Measurements from ENCODE around the gene SLC34A3.

SLC34A3 gene

GRCh38 chr9:137198051-137198901 is 32.4 kb upstream of the SLC34A3 start:
- DNase-seq = no peak

GRCh38 chr9:137198902-137199283 is 31.8 kb upstream of the SLC34A3 start:
- no peak for DNase-seq

- no peak for DNase-seq
These were observed 31.1 kb upstream of the SLC34A3 start for GRCh38 chr9:137199411-137200121.

- DNase-seq = peak; percentile 96
These were observed 30.1 kb upstream of the SLC34A3 start, which contains the start of gene TPRN for GRCh38 chr9:137200311-137201204. Gene TPRN, minus strand, starts transcription at chr9:137200741. Its CDS starts 30 bp downstream, at chr9:137200711.

GRCh38 chr9:137201205-137201868 is 29.4 kb upstream of the SLC34A3 start:
- no peak for DNase-seq

GRCh38 chr9:137202966-137203365 is 27.7 kb upstream of the SLC34A3 start:
- DNase-seq = no peak

GRCh38 chr9:137204731-137205125 is 26.0 kb upstream of the SLC34A3 start:
- DNase-seq = no peak

- peak; percentile 47 for DNase-seq
These were observed 25.3 kb upstream of the SLC34A3 start, which contains the start of the genes NDOR1 and TMEM203 for GRCh38 chr9:137205126-137206069. Gene NDOR1, plus strand, starts transcription at chr9:137205700. Its CDS starts 78 bp downstream, at chr9:137205778. Gene TMEM203, minus strand, starts transcription at chr9:137205648. Its CDS starts 234 bp downstream, at chr9:137205414.

GRCh38 chr9:137206602-137207001 is 24.1 kb upstream of the SLC34A3 start:
- no peak for DNase-seq

- DNase-seq = no peak
These were observed 19.2 kb upstream of the SLC34A3 start for GRCh38 chr9:137211532-137211931.

GRCh38 chr9:137212520-137212919 is 18.2 kb upstream of the SLC34A3 start:
- DNase-seq = no peak

GRCh38 chr9:137213160-137214060 is 17.3 kb upstream of the SLC34A3 start:
- no peak for DNase-seq

- no peak for DNase-seq
These were observed 16.1 kb upstream of the SLC34A3 start for GRCh38 chr9:137214620-137215019.

- no peak for DNase-seq
These were observed 15.3 kb upstream of the SLC34A3 start for GRCh38 chr9:137215196-137215986.

GRCh38 chr9:137216188-137216965 is 14.3 kb upstream of the SLC34A3 start:
- no peak for DNase-seq

- peak; percentile 9 for DNase-seq
These were observed 13.2 kb upstream of the SLC34A3 start for GRCh38 chr9:137217276-137218211.

- no peak for DNase-seq
These were observed 12.4 kb upstream of the SLC34A3 start for GRCh38 chr9:137218212-137218753.

All from DMS 273 treated with DMSO at 0.1 percent for 48 hours (cell line).